22Rv1 (cell line): Measurements from ENCODE around the gene BSG.

Experiments used
- ZFX ChIP-seq: fragments of 450-650 bp; IDR thresholded peaks from 2 replicates; pipeline ENCODE4 v1.6.1; 2017; ENCODE audit warnings: antibody characterized with exemption, borderline replicate concordance
- TF ChIP-seq, protein P1 (sequence below): fragments of 450-650 bp; IDR thresholded peaks from 2 replicates; pipeline ENCODE4 v1.5.1; 2017; ENCODE audit warnings: mild to moderate bottlenecking

DNA sequence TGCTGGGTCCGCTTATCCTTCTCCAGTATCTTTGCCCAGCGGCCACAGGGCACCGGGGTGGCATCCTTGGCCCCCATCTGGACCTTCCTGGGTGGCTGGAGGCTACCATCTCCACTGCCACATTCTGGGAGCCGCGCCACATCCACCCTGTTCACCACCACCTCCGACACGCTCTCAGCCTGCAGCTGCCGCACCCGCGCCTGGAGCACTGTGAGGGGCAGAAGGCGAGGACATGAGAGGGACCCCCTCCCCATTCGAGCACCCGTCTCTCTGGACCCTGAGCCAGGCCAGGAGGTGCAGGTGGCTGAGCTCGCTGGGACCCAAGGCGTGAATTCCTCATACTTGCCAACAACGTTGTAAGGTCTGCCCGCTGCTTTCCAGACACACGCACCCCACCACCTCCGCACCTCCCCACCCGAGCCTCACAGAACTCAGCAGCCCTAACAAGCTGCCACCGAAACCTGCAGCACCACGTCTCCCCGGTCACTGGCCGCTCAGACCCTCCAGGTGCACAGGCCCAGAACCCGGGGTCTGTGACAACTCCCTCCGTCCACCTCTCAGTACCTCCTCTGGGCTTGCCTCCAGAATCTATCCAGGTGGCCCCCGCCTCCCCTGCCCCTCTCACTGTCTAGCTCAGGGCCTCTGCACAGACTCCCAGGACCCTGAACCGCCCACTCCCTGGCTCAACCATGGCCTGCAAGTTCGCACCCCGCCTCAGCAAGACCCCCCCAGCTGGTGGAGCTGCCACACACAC is 57.7 kb downstream of the BSG start:
- TF ChIP-seq ZFX = no peak
- TF ChIP-seq, protein P1, sequence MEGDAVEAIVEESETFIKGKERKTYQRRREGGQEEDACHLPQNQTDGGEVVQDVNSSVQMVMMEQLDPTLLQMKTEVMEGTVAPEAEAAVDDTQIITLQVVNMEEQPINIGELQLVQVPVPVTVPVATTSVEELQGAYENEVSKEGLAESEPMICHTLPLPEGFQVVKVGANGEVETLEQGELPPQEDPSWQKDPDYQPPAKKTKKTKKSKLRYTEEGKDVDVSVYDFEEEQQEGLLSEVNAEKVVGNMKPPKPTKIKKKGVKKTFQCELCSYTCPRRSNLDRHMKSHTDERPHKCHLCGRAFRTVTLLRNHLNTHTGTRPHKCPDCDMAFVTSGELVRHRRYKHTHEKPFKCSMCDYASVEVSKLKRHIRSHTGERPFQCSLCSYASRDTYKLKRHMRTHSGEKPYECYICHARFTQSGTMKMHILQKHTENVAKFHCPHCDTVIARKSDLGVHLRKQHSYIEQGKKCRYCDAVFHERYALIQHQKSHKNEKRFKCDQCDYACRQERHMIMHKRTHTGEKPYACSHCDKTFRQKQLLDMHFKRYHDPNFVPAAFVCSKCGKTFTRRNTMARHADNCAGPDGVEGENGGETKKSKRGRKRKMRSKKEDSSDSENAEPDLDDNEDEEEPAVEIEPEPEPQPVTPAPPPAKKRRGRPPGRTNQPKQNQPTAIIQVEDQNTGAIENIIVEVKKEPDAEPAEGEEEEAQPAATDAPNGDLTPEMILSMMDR = no peak
